CMK (cell line): ENCODE data around the gene AP5Z1.
A peak's percentile ranks its signal among the peaks of the same experiment; 100 is the strongest.

Experiments used
- DNase-seq: peaks from one replicate; pipeline ENCODE4 v3.0.0-alpha.2; 2010; ENCODE audit warnings: low read depth

AP5Z1 gene

DNA sequence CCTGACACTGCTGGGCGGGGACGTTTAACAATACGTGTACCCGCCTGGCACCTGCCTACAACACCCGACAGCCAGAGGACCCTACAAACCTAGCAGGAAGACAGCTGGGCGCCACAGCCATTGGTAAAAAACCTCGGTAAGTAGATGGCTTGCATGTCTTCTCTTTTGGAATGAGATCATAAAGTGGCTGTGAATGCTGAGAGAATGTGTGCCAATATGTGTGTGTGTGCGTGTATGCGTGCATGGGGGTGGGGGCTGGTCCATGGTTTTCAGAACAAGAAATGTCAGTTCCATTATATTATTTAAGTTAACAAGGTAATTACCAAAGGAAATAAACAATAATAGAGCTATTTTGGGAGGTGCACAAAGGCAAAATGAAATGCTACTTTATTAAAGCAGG lies 47.3 kb downstream of the AP5Z1 start:
- no peak for DNase-seq

DNA sequence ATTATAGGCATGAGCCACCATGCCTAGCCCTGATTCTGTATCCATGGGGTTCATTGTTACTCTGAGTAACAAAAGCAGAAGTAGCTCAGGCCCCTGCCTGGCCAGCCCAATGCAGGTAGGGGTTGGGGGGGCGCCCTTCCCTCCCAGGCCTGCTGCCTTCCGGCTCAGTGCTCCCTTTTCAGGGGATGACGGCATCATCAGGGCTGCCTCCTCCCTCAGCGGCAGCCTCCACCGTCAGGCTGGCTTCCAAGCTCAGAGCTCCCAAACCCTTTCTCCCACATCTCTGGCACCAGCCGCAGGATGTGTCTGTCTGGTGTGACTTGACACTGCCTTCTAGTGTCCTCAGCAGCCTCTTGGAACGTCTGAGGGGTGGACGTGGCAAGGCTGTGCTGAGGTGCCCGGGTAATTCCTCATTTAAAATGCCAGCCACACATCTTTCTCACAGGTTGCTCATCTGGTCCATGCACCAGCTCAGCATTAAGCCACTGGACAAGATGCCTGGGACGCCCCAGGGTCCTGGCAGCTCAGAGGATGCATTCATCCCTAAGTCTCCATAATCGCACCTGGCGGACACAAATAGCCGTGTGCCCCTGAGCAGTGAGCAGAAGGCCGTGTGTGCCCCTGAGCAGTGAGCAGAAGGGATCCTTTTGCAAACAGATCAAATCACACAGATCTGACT lies 48.2 kb downstream of the AP5Z1 start:
- DNase-seq, result no peak

DNA sequence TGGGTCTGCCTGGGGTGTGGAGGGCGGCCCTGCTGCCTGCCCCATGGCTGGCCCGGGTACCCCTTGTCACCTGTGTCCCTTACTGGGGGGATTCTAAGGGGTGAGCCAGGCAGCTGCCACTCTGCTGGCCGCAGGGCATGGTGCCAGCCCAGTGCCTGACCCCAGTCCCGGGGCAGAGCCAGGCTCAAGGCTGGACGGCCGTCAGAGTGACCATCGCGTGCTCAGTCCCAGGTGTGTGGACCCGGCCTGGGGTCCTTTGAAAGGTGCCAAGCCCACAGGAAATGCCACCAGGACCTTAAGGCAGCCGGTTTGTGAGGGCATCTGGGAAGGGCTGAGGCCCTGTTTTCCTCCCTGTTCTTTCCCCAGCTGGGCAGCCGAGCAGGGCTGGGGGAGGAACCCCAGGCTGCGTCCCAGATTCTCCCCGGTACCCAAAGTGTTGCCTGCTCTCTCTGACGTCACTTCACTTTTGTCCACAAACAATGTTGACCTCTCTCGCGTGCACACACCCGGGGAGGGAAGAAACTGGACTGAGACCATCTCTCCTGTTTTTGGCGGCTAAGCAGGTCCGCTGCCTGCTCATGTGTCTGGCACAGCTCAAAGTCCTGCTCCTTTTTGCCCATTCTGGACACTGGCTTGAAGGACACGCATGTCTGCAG lies 48.8 kb downstream of the AP5Z1 start:
- no peak for DNase-seq

DNA sequence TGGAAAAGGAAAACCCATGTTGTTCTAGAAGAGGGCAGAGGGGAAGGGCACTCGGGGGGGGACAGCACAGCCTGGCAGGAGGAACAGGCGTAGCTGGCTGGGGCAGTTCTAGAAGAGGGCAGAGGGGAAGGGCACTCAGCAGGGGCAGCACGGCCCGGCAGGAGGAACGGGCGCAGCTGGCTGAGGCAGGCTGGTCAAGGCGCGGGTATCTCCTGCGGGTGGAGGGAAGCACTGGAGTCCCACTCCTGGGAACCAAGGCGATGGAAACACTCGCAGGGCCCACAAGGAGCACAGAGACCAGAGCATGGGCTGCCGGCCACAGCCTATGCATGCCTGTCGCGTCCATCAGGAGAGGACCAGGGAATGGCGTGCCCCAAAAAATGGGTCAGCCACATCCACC lies 49.7 kb downstream of the AP5Z1 start:
- no peak for DNase-seq

DNA sequence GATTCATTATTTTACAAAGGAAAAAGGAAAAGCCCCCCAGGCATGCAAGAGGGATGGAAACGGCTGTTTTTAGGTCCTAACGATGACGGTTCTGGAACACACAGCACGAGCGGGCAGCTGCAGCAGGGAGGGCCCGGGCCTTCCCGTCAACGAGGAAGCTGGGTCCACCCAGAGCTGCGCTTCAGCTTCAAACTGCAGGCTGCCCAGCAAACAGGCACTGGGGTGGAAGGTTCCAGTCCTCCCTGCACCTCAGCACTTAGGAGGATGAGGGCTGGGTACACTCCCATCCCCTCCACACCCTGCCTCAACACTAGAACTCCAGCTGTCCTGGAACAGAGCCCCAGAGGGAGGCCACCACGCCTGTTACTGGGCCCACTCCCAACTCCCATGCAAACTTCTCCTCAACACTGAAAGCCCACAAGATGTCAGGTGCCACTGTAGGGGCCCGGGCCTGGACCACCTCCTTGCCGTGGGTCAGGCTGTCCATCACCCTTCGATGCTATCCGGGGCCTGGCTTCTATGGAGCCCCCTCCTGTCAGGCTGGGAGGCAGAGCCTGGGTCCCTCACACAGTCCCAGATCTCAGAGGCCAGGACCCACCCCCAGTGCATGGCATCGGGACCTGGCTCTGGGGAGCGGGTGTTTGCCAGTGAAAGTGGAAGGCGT lies 53.4 kb downstream of the AP5Z1 start:
- no peak for DNase-seq

DNA sequence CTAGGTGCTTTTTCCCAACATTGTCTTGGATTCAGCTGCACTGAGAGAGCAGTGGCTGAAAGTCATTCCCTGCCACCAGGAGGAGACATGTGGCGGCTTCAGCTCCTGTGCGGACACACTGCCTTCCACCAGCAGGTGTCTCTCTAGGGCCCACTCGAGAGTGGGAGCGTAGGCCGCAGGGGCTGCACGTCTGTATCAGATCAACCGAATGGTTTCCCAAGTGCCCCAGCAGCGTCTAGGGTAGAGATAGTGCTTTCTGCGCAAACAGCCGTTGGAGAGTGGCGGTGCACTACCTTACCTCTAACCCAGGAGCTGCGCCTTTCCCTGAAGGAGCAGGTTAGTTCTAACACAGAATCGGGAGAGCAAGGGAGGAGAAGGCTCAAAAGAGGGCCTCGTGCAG lies 54.8 kb downstream of the AP5Z1 start:
- DNase-seq, result peak; percentile 59

DNA sequence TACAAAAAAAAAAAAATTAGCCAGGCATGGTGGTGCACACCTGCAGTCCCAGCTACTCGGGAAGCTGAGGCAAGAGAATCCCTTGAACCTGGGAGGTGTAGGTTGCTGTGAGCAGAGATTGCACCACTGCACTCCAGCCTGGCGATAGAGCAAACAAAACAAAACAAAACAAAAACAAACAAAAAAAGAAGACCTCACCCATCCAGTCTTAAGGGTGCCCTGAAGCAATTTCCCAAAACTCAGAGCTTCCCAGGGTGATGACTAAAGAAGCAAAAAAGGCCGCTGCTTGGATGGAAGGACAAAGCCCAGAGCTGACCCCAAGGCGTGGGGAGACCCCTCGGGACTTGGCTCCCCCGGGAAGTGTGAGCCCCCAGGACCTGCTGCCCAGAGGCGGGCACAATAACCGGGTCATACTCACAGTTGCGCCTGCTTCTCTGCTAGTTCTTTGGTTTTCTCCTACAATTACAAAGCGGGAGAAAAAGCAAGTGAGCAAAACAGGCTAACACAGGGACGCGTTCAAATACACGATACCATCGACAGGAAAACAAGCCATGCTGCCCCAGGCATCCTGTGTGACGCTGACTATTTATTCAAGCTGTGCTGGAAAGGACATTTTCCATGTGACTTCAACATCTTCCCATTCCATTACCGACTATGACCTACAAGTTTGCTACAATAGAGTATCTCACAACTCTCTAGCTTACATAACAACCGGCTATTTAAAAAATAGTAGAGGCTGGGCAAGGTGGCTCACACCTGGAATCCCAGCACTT lies 56.5 kb downstream of the AP5Z1 start:
- DNase-seq, result no peak

DNA sequence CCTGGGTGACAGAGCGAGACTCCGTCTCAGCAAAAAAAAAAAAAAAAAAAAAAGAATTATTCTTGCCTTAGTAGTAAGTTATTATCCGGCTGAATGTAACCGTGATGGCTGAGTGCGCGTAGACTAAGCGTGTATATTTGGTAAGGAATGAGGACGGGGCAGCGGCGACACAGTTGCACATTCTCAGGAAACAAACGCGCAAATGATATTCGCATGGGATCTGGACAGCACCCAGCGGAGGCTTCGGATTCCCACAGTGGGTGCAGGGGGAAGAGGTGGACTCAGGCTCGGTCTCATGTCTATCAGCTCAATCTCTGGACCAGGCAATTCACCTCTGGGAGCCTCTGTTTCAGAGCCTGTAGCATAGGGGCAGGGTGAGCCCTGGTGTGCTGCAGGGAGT lies 57.3 kb downstream of the AP5Z1 start:
- DNase-seq, result no peak

DNA sequence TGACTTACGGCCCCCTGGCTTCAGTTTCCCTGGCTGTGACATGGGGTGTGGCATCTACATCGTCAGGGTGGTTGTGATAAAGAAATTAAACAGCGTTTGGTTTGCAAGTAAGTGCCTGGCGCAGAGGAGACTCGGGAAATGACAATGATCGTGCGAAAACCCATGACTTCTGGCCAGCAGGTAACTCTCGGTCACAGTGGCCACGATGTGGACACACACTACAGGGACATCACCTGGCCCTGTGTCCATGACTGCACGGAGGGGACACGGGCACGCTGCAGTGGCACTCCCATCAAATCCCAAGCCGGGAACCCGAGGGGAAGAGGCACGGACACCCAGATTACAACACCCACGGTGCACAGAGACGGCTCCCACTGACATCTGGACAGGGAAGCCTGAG lies 57.8 kb downstream of the AP5Z1 start:
- no peak for DNase-seq

DNA sequence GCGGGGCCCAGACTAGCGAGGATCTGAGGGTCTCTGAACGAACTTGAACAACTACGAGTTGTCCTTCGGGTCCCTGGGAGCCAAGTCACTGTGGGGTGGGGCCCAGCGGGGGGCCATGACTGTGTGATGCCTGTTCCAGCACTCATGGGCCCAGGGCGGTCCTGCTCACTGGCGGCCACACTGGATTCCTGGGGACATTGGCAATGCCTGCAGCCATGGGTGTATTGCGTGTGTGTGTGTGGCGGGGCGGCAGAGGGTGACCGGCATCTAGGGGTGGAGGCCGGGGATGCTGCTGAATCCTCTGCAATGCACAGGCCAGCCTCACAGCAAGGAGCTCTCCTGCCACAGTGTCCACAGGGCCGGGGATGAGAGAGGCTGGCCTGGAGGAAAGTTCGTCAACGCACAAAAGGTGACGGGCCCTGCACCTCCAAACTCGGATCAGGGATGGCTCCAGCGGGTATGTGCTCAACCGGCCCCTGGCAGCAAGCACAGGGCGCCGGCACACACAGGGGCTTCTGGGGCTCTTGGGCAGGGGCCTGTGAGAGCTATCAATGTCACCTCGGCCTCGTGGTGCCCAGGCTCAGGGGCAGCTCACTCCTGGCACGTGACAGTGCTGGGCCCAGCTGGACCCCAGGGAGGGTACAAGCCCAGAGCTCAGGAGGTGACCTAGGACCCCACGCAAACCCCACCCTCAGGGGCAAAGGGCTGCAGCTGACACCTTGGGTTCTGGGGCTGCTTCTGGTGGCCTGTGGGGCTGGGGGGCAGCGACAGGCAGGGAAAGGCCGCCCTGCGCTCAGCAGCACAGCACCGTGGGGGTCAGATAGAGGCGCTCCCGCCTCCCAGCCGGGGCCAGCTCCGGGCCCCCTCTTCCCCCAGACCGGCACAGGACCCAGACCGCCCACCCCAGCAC lies 58.5 kb downstream of the AP5Z1 start:
- no peak for DNase-seq

DNA sequence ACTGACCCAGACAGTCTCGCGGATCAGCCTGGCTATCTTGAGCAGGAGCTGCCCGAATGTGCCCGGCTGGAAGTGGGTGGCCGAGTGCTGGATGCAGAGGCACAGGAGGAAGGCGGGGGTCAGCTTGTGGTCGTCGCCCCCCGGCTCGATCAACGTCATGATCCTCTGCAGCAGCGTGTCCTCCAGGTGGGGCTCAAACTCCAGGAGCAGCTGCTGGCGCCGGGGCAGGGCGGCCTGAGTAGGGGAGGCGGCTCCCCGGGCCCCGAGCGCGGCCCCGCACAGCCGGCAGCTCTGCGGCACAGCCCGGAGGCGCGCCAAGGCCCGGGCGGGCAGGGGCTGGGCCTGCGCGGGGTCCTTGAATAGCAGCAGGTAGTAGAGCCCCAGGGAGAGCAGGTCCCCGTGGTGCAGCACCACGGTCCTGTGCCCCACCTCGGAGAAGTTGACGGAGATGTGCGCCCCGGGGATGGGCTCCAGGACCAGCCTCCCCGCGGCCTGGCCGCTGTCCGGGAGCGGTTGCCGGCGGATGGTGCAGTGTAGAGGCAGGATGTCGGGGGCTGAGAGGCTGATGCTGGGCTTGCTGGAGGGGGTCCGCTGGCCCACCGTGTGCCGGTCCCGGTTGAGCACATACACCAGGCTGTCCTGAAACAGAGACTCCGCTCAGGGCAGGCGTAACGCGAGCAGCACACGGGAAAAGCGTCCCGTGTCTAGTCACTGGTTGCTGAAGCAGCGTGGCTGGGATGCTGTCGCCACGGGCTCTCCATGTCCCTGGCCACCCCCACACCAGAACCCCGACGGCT lies 59.4 kb downstream of the AP5Z1 start:
- no peak for DNase-seq

DNA sequence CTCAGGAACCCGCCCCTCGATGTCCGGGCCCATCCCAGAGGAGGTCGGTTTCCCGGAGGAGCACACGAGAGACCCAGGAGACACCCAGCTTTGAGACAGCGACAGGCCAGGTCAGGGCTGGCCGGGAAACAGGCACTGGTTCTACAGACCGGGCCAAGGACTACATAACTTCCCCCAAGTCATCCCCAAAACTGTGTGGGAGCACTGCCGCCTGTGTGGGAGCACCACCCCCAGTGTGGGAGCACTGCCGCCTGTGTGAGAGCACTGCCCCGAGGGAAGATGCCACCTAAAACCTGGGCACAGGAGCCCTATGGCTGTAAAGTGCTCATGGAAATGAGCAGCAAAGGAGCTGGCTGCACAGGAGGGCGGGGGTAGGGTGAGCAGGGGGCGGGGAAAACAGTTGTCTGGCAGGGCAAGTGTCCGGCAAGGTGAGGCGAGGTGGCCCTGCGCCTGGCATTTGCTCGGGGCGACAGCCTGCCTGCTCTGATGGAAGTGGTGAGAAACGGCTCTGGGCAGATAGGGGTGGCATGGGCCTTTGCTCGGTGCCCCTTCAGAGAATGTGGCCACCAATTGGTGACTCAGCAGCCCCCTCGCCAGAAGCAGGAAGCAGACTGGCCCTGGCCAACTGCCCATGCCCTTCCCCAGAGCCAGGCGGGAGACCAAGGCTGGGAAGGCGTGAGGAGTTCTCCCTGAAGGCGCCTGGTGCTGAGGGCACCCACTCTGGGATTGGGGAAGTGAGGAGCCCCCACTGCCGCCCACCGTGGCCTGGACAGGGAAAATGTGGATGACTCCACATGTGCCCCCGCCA lies 60.2 kb downstream of the AP5Z1 start:
- DNase-seq, result no peak

DNA sequence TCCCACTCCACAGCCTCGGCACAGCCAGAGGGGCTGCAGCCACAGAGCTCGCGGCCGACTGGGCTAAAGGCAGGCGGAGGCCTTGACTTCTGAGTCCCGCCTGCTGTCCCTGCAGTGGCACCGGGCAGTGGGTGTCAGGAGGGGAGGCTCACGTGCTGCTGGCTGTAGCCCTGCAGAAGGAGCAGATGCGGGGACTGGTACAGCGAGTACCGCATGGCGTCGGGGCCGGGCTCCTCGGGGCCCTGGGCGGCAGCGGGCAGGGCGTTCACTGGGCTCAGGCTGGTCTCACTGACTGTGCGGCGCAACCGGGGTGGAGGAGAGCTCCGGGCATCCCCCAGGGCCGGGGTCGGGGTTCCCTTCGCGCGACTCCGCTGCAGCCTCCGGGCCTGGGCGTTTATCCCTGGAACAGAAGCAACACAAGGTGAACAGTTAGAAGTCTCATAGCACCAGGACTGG lies 60.8 kb downstream of the AP5Z1 start:
- DNase-seq, result no peak

DNA sequence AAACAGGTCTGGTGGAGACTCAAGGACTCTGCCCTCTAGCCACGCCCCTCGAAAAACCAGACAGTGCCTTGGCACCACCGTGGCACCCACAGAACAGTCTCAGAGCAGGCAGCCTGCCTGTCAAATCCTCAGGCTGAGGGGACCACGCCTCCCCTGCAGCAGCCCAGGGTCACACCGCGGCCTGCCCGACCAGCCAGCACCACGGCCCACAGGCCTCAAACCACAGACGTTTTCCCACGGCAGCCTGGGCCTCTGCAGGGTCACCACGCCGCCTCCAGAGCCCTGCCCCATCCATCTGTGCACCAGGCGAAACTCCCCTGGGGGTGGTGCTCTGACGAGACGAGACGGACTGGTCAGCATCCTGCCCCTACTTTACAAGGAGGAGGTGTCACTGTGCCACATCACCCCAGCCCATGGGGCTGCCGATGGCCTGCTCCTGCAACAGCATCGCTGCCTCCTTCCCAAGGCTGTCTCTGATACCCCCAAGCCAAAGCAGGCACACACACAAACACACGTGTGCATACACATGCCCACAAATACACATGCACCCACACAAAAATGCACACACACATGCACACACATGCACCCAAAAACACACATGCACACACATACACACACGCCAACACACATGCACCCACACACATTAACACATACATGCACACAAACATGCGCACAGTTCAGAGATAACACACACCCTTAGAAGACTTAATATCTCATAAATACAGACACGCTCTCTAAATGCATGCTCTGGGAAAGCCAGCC lies 61.8 kb downstream of the AP5Z1 start:
- DNase-seq, result no peak

DNA sequence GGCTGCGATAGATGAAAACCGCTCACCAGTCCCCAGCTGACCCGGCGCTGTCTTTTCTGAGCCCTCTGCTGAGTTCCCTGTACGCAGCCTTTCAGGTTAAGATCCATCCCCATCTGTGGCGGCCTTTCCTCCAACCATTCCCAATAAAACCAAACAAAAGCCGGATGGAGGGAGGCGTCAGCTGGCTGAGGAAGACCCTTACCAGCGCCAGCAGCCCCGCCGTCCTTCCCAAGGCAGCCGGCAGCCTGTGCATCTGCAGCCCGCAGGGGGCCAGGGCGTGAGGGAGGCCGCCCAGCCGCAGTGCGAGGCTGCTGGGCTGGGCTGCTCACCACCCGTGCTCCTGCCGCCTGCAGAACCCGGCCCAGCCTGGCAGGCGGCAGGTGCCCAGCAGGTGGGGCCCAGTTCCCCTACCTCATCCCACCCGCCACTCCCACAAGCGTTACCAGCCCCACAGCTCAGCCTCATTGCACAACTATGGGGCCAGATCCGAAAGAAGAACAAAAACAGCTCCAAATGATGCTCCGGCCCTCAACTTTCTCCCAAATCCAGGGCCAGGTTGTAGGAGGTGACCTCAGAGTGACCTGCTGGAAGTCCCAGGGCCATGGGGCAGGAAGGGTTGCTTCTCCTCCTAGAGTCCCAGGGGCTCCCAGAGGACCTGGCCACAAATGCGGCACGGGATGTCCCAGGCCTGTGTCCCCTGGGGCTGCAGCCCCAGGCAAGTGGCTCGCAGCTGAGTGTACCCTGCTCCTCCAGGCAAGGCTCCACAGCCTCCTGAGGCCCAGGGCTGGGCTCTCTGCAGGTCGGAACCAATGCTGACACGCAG lies 62.6 kb downstream of the AP5Z1 start:
- no peak for DNase-seq

DNA sequence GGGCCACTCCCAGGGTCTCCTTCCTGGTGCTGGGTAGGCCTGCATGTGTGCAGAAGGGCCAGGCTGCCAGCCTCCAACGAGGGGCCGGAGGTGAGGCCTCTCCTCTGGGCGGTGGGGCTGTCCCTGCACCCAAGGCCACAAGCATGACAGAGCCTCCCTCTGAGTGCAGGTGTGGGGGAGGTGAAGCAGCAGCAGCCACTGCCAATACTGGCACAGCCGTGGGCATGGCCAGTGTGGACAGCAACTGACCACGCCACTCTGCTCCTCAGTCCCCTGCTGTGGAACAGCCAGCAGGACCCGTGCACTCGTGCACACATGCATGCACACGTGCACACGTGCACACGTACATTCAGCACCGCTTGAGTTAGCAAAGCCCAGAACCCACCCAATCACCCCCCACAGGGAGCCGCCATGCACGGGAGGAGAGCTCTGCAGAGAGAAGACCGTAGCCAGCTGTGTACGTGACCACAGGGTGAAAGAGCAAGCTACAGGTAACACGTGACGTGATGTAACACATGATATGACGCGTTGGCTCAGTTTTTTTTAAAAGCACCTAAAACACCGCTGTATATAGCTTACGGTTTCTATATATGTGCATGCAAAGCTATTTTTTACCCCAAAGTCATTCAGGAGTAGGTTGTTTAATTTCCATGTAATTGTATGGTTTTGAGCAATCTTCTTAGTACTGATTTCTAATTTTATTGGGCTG lies 63.4 kb downstream of the AP5Z1 start:
- DNase-seq, result no peak

DNA sequence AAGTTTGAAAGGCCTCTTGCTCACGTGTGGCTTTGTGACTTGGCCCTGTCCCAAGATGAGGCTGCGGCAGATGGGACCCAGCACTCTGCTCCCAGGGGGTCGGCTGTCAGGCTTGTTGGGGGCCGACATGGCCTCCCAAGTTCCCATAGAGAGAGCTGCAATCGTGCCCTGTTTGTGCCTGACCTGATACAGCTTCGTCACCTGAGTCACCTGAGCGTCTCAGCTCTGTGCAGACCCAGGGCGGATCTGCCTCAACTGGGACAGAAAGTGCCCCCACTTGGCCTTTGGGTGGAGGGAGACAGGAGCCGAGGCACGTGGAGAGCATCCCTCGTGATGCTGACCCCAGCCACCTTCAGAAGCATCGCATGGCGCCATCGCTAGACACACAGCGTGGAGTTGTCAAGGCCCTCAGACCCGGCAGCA lies 64.7 kb downstream of the AP5Z1 start:
- DNase-seq, result no peak
